Neutrophil (primary cell): ENCODE results near the gene SORCS1.
"Not testable (repeated sequence)": the region's sequence is repeated elsewhere in the genome, so short reads cannot be mapped to it uniquely, and the experiment has no call there.

ENCODE experiments used
- H3K27ac ChIP-seq: fragments of 200-600 bp; sonication (generic); 2 replicates; pipeline ENCODE4 v1.5.1; 2016; ENCODE audit warnings: mild to moderate bottlenecking, moderate library complexity
- H3K27me3 ChIP-seq: fragments of 200-600 bp; sonication (generic); 2 replicates; pipeline ENCODE4 v1.6.0; 2016; ENCODE audit warnings: mild to moderate bottlenecking
- H3K36me3 ChIP-seq: fragments of 200-600 bp; sonication (generic); 2 replicates; pipeline ENCODE4 v1.5.1; 2017
- H3K4me1 ChIP-seq, 2 experiments: fragments of 200-600 bp in 1 of 2; sonication (generic) in 1 of 2; 1 replicate in 1 of 2; 2 replicates in 1 of 2; pipeline versions ENCODE4 v1.5.1 to v1.6.1; 2013 to 2016; ENCODE audit warnings: low read depth in 1 of 2, low read length in 1 of 2, mild to moderate bottlenecking in 1 of 2, moderate library complexity in 1 of 2; ENCODE audit not compliant: control insufficient read depth in 1 of 2, insufficient read depth in 1 of 2
- H3K4me3 ChIP-seq, 2 experiments: fragments of 200-600 bp in 1 of 2; sonication (generic) in 1 of 2; 1 replicate in 1 of 2; 2 replicates in 1 of 2; pipeline ENCODE4 v1.5.1; 2013 to 2016; ENCODE audit warnings: low read depth in 1 of 2, low read length in 1 of 2, mild to moderate bottlenecking in 1 of 2, moderate library complexity in 1 of 2
- H3K9me3 ChIP-seq: fragments of 200-600 bp; sonication (generic); 2 replicates; pipeline ENCODE4 v1.5.1; 2016
- TF ChIP-seq, protein P1 (sequence below): fragments of 200-600 bp; sonication (generic); IDR thresholded peaks from 2 replicates; pipeline ENCODE4 v1.5.1; 2016; ENCODE audit warnings: antibody characterized with exemption

SORCS1 gene

DNA sequence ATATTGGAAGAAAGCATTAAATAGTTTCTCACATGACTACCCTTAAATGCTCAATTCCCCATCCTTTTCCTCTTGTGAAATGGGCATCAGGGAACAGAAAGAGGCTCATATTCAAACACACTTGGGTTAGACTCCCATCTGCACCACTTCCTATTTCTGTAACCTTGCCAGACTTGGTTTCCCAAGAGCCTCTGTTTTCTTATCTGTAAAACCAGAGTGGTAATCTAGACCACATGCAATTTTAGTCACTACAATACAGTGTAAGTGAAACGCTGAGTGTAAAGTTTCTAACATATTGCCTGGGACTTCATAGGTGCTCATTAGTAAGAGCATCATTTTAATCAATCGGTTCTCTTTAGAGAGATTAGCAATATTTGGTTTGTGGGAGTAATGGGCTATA is 136.3 kb downstream of the SORCS1 start:
- no peaks in the 10 kb centered on the region for H3K4me1 ChIP-seq
- H3K4me3 ChIP-seq: no peak overlapping the region
- TF ChIP-seq, protein P1, sequence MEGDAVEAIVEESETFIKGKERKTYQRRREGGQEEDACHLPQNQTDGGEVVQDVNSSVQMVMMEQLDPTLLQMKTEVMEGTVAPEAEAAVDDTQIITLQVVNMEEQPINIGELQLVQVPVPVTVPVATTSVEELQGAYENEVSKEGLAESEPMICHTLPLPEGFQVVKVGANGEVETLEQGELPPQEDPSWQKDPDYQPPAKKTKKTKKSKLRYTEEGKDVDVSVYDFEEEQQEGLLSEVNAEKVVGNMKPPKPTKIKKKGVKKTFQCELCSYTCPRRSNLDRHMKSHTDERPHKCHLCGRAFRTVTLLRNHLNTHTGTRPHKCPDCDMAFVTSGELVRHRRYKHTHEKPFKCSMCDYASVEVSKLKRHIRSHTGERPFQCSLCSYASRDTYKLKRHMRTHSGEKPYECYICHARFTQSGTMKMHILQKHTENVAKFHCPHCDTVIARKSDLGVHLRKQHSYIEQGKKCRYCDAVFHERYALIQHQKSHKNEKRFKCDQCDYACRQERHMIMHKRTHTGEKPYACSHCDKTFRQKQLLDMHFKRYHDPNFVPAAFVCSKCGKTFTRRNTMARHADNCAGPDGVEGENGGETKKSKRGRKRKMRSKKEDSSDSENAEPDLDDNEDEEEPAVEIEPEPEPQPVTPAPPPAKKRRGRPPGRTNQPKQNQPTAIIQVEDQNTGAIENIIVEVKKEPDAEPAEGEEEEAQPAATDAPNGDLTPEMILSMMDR: no peak
- no peak overlapping the region for H3K27ac ChIP-seq
- no peaks in the 10 kb centered on the region for H3K27me3 ChIP-seq
- no peaks in the 10 kb centered on the region for H3K9me3 ChIP-seq
- no peaks in the 10 kb centered on the region for H3K36me3 ChIP-seq

DNA sequence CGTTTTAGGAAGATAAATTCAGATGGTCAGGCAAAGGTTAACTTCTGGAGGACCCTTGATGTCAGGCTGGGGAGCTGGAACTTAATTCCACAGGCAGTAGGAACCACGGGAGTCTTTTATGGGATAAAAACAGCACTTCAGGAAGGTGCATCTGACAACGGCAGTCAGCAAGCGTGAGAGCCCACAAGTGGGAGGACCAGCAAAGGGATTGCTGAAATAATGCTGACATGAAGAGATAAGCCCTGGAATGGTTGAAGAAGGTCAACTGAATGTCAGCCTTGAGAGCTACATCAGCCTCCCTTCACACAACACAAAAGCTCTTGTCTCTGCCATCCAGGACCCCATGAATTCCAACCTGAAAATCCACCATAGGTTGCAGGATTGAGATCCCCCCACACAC is 138.8 kb downstream of the SORCS1 start:
- no peaks in the 10 kb centered on the region for H3K36me3 ChIP-seq
- no peaks in the 10 kb centered on the region for H3K9me3 ChIP-seq
- H3K27me3 ChIP-seq: no peaks in the 10 kb centered on the region
- no peaks in the 10 kb centered on the region for H3K4me1 ChIP-seq
- H3K27ac ChIP-seq: no peak overlapping the region
- TF ChIP-seq, protein P1: no peak
- no peak overlapping the region for H3K4me3 ChIP-seq

DNA sequence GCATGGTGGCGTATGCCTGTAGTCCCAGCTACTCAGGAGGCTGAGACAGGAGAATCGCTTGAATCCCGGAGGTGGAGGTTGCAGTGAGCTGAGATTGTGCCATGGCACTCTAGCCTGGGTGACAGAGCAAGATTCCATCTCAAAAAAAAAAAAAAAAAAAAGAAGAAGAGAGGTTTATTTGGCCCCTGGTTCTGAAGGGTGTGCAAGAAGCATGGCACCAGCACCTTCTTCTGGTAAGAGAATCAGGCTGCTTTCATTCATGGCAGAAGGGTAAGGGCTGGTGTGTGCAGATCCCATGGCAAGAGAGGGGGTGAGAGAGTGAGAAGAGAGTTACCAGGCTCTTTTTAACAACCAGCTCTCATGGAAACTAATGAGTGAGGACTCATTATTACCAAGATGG is 140.5 kb downstream of the SORCS1 start:
- not testable (repeated sequence) for H3K36me3 ChIP-seq, H3K27ac ChIP-seq, H3K27me3 ChIP-seq, H3K9me3 ChIP-seq, H3K4me3 ChIP-seq, H3K4me1 ChIP-seq

DNA sequence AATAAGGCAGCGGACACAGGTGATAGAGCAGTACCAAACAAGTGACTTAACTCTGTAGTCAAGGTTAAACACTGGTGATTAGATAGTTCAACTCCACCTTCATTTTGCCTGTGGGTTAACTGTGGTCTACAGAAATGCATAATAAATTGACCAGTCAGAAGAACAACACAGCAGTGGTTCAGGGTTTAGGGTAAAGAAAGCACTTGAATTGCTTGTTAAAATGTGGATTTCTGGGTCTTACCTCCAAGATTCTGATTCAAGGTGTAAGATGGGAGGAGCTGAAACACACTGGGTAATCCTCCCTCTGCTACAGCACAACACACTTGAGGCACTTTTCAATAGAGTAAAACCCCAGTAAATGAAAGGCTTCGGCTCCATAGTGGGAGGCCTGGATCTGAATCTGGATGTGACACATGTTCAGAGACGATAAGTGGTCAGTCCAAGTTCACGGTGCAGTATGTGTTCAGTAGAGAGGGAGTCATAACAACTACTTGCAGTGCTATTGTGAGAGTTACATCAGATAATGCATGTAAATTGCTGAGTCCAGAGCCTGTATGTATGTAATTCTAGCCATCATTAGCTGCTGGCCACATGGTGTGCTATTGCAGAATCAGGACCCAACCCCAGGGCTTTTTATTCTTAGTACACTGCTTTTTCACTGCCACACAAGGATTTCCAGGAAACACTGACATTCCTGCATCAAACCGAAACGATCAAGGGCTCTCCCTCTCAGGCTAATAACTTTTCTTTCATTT is 141.7 kb downstream of the SORCS1 start:
- Histone ChIP-seq H3K9me3 (no peaks in the 10 kb centered on the region), H3K27ac (no peak overlapping the region), H3K4me1 (no peaks in the 10 kb centered on the region), H3K36me3 (no peaks in the 10 kb centered on the region), H3K4me3 (no peak overlapping the region), H3K27me3 (no peaks in the 10 kb centered on the region)
- TF ChIP-seq, protein P1: no peak

DNA sequence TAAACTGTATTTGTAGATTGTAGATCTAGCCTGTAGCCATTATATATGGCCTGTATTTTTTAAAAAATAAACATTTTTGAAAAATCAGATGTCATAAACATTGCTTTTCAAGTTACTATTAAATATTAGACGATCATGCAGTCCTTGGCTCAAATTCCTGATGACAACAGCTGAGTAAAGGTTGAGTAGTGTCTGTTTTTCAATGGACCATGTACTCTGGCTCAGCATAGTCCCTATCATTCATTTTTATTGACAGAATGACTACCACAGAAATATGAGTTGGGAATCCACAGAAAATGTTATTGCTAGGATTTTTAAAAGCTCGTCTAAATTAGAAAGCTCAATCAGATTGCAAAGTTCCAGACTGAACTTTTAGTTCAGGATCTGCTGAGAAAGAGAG is 145.4 kb downstream of the SORCS1 start:
- no peaks in the 10 kb centered on the region for H3K9me3 ChIP-seq
- no peaks in the 10 kb centered on the region for H3K4me1 ChIP-seq
- H3K4me3 ChIP-seq: no peak overlapping the region
- no peaks in the 10 kb centered on the region for H3K36me3 ChIP-seq
- no peaks in the 10 kb centered on the region for H3K27me3 ChIP-seq
- TF ChIP-seq, protein P1: no peak
- no peak overlapping the region for H3K27ac ChIP-seq

DNA sequence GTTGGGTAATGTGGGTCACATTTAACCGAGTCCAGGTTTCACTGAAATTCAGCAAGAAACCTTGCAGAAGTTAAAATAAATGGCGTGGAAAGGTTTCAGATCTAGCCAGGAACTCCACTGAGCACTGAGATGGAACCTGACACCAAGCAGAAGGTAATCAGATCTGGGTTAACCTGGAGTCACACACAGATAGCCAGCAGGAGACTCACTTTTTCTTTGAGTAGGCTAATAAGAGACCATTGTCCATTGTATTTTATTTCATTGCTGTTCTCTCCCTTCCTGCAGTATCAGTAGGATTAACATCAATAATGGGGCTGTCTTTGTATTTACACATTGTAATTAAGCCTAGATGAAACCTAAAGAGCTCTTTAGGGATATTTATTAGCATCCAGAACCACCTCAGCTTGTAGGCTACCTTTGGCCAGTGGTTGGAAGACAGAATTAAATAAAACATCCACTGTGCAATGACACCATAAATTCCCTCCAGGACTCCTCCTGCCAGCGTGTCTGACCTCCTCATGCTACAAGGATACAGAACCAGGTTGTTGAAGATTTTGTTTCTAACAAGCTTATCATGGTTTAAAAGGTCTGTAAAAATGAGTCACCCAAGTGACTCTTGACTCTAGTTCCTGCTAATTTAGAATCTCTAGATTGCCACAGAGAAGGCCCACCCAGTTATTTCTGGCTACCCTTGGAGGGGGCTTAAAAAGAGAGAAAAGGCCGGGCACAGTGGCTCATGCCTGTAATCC is 151.1 kb downstream of the SORCS1 start:
- Histone ChIP-seq H3K4me3 (no peak overlapping the region), H3K4me1 (no peaks in the 10 kb centered on the region), H3K27me3 (no peaks in the 10 kb centered on the region), H3K36me3 (no peaks in the 10 kb centered on the region), H3K27ac (no peak overlapping the region), H3K9me3 (no peaks in the 10 kb centered on the region)
- TF ChIP-seq, protein P1: no peak
